A673 (cell line): Measurements from ENCODE around the gene ARNT2.

Source experiments
- EZH2 ChIP-seq: fragments of 200-600 bp; sonication (generic); IDR thresholded peaks from 2 replicates; pipeline ENCODE4 v1.6.1; 2017; ENCODE audit warnings: borderline replicate concordance, low read depth, mild to moderate bottlenecking, mixed read lengths, antibody characterized with exemption, low read length; ENCODE audit not compliant: poor library complexity, severe bottlenecking
- TF ChIP-seq, protein P1 (sequence below): fragments of 300-800, 200-600 bp; sonication (generic); conservative IDR thresholded peaks from 2 replicates; pipeline ENCODE4 v1.5.1; 2017; ENCODE audit warnings: low read depth, mild to moderate bottlenecking, antibody characterized with exemption, low read length, moderate library complexity, mixed read lengths

DNA sequence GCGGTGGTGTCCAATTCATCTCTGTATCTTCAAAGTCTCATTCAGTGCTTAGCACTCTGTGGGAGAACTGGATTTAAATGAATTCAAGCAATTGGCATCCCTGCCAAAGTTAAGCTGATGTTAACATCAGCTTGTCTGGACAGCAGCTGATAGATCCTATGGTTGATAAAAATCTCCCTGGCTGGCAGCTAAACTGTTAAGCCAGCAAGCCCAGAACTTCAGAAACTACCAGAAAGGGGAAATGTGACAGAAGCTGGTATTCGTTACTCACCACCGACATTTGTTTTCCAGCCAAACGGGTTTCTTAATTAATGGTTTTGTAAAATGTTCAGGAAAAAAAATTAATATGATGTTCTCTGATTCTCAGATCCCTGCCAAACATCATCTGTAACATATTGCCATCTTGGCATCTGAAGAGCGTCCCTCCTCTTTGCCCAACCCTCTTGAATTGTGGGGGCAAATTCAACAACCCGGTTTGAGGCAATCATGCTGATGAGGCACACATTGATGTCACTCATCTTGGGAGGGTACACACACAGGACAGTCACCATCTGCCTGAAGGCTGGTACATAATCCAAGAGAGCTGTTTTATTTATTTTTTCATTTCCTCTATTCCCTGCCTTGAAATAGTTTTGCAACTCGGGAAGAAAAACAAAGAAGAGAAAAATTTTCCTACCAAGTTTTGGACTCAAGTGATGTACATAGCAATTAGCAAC, 214.7 kb downstream of the ARNT2 start:
- no peak for TF ChIP-seq EZH2
- TF ChIP-seq, protein P1, sequence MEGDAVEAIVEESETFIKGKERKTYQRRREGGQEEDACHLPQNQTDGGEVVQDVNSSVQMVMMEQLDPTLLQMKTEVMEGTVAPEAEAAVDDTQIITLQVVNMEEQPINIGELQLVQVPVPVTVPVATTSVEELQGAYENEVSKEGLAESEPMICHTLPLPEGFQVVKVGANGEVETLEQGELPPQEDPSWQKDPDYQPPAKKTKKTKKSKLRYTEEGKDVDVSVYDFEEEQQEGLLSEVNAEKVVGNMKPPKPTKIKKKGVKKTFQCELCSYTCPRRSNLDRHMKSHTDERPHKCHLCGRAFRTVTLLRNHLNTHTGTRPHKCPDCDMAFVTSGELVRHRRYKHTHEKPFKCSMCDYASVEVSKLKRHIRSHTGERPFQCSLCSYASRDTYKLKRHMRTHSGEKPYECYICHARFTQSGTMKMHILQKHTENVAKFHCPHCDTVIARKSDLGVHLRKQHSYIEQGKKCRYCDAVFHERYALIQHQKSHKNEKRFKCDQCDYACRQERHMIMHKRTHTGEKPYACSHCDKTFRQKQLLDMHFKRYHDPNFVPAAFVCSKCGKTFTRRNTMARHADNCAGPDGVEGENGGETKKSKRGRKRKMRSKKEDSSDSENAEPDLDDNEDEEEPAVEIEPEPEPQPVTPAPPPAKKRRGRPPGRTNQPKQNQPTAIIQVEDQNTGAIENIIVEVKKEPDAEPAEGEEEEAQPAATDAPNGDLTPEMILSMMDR: no peak
